ENCODE data around the gene GTSE1. TPM values are rescaled to one million over a fixed set of nuclear protein-coding genes. Genes with fewer than 3 reads are reported as not detected.

GTSE1 gene
- polyA plus RNA-seq, 1 of the 3 experiments (the other 2 are of a cell fraction), result 12.2 TPM

- TF ChIP-seq MEF2A (IDR thresholded peaks at IDR 0.05; ENCODE audit: borderline replicate concordance, low read depth) (no peak), FOXM1 (IDR thresholded peaks at IDR 0.05; ENCODE audit: low read depth) (no peak), GABPA (IDR thresholded peaks at IDR 0.05; ENCODE audit: low read depth) (no peak), SMC3 (IDR thresholded peaks at IDR 0.05; ENCODE audit: low read depth, low read length) (no peak), USF2 (IDR thresholded peaks at IDR 0.05; ENCODE audit: borderline replicate concordance, low read depth, low read length) (no peak), EP300 (IDR thresholded peaks at IDR 0.05; ENCODE audit: borderline replicate concordance in 1 of 2, low read depth in 1 of 2, low read length in 1 of 2) (no peak), RCOR1 (IDR thresholded peaks at IDR 0.05; ENCODE audit: low read length) (no peak), RXRA (IDR thresholded peaks at IDR 0.05; ENCODE audit: borderline replicate concordance, low read depth) (no peak), MXI1 (IDR thresholded peaks at IDR 0.05; ENCODE audit: low read depth, low read length) (no peak)
- TF ChIP-seq, protein P1, sequence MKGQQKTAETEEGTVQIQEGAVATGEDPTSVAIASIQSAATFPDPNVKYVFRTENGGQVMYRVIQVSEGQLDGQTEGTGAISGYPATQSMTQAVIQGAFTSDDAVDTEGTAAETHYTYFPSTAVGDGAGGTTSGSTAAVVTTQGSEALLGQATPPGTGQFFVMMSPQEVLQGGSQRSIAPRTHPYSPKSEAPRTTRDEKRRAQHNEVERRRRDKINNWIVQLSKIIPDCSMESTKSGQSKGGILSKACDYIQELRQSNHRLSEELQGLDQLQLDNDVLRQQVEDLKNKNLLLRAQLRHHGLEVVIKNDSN (IDR thresholded peaks at IDR 0.05; ENCODE audit: borderline replicate concordance, low read depth), result no peak
- TF ChIP-seq, protein P2, sequence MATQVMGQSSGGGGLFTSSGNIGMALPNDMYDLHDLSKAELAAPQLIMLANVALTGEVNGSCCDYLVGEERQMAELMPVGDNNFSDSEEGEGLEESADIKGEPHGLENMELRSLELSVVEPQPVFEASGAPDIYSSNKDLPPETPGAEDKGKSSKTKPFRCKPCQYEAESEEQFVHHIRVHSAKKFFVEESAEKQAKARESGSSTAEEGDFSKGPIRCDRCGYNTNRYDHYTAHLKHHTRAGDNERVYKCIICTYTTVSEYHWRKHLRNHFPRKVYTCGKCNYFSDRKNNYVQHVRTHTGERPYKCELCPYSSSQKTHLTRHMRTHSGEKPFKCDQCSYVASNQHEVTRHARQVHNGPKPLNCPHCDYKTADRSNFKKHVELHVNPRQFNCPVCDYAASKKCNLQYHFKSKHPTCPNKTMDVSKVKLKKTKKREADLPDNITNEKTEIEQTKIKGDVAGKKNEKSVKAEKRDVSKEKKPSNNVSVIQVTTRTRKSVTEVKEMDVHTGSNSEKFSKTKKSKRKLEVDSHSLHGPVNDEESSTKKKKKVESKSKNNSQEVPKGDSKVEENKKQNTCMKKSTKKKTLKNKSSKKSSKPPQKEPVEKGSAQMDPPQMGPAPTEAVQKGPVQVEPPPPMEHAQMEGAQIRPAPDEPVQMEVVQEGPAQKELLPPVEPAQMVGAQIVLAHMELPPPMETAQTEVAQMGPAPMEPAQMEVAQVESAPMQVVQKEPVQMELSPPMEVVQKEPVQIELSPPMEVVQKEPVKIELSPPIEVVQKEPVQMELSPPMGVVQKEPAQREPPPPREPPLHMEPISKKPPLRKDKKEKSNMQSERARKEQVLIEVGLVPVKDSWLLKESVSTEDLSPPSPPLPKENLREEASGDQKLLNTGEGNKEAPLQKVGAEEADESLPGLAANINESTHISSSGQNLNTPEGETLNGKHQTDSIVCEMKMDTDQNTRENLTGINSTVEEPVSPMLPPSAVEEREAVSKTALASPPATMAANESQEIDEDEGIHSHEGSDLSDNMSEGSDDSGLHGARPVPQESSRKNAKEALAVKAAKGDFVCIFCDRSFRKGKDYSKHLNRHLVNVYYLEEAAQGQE (IDR thresholded peaks at IDR 0.05; ENCODE audit: low read depth, low read length), result no peak
- TF ChIP-seq, protein P3, sequence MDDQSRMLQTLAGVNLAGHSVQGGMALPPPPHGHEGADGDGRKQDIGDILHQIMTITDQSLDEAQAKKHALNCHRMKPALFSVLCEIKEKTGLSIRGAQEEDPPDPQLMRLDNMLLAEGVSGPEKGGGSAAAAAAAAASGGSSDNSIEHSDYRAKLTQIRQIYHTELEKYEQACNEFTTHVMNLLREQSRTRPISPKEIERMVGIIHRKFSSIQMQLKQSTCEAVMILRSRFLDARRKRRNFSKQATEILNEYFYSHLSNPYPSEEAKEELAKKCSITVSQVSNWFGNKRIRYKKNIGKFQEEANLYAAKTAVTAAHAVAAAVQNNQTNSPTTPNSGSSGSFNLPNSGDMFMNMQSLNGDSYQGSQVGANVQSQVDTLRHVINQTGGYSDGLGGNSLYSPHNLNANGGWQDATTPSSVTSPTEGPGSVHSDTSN (IDR thresholded peaks at IDR 0.05), result no peak
- no peaks in the 10 kb centered on the region for H3K27me3 ChIP-seq (ENCODE audit: insufficient read depth)
- peaks cover 32% of the 10 kb centered on the region for H3K79me2 ChIP-seq (ENCODE audit: insufficient read depth)
- no peaks in the 10 kb centered on the region for H3K9me2 ChIP-seq
- H3K9me3 ChIP-seq, result no peaks in the 10 kb centered on the region
- no peaks in the 10 kb centered on the region for H3F3A ChIP-seq (replicated peaks; ENCODE audit: insufficient read depth)
- H2AFZ ChIP-seq (ENCODE audit: low read depth), result no peak overlapping the region
- no peaks in the 10 kb centered on the region for H4K20me1 ChIP-seq (ENCODE audit: insufficient read depth)
- DNase-seq, result no peak
- H3K9ac ChIP-seq, result no peak overlapping the region
- WGBS (ENCODE audit: low lambda C conversion rate), result 95% methylated on average over 19 of the region's 19 CpGs
- ChIA-PET CTCF (no interaction called here), POLR2A (interaction anchor here (0.7 kb wide), 1 partner anchor 27 kb away, joined by 4 read pairs; no protein-coding TSS in a partner anchor)
- no peak overlapping the region for H3K4me2 ChIP-seq
- H3K4me1 ChIP-seq (ENCODE audit: control insufficient read depth in 1 of 2, insufficient read depth in 2 of 2, low read depth in 1 of 2, low read length in 1 of 2), result no peaks in the 10 kb centered on the region
- H3K4me3 ChIP-seq (ENCODE audit: low read depth in 2 of 2, low read length in 1 of 2), result no peak overlapping the region
- no peak overlapping the region for H3K27ac ChIP-seq (ENCODE audit: low read depth in 2 of 2, low read length in 1 of 2)
- peaks cover 7 to 19% of the 10 kb centered on the region in 2 experiments for H3K36me3 ChIP-seq (replicated peaks in 1 of 2; ENCODE audit: control insufficient read depth in 1 of 2, insufficient read depth in 2 of 2, low read length in 1 of 2)
Measured at GRCh38 chr22:46323162-46323561, 26.5 kb downstream of the GTSE1 start.
